NCI-H774 (cell line): ENCODE data around the gene TPRA1.
A peak's percentile ranks its signal among the peaks of the same experiment; 100 is the strongest.
"Not testable (repeated sequence)": the region's sequence is repeated elsewhere in the genome, so short reads cannot be mapped to it uniquely, and the experiment has no call there.

Experiments used
- DNase-seq: peaks from one replicate; lab custom pipeline; 2025; lab: John Stamatoyannopoulos, UW

TPRA1 gene

GRCh38 chr3:127536830-127537812 is 53.4 kb downstream of the TPRA1 start:
- DNase-seq: no peak

GRCh38 chr3:127535901-127536829 is 54.4 kb downstream of the TPRA1 start:
- DNase-seq: peak; percentile 42

GRCh38 chr3:127535106-127535785 is 55.3 kb downstream of the TPRA1 start:
- no peak for DNase-seq

- no peak for DNase-seq
These were observed 56.0 kb downstream of the TPRA1 start for GRCh38 chr3:127534564-127534963.

- DNase-seq: no peak
These were observed 56.4 kb downstream of the TPRA1 start for GRCh38 chr3:127534161-127534451.

- DNase-seq: no peak
These were observed 57.9 kb downstream of the TPRA1 start for GRCh38 chr3:127532561-127533203.

- no peak for DNase-seq
These were observed 58.7 kb downstream of the TPRA1 start for GRCh38 chr3:127531821-127532220.

GRCh38 chr3:127530863-127531262 is 59.7 kb downstream of the TPRA1 start:
- not testable (repeated sequence) for DNase-seq

GRCh38 chr3:127529346-127530188 is 61.0 kb downstream of the TPRA1 start:
- DNase-seq: no peak

GRCh38 chr3:127525373-127525772 is 65.2 kb downstream of the TPRA1 start:
- DNase-seq: no peak

GRCh38 chr3:127524296-127524896 is 66.1 kb downstream of the TPRA1 start:
- peak; percentile 64 for DNase-seq
